Fibroblast of mammary gland (primary cell): Measurements from ENCODE around the gene CPM.

ENCODE experiments used
- DNase-seq: peaks from one replicate; pipeline ENCODE4 v3.0.0-alpha.2; 2010; ENCODE audit warnings: low read depth
- H3K4me3 ChIP-seq: 2 replicates; pipeline ENCODE4 v1.5.1; 2011; ENCODE audit warnings: low read depth, mild to moderate bottlenecking, low read length, moderate library complexity; ENCODE audit not compliant: control insufficient read depth
- CTCF ChIP-seq: conservative IDR thresholded peaks from 2 replicates; pipeline ENCODE4 v1.5.1; 2011; ENCODE audit warnings: low read depth, low read length, inconsistent platforms; ENCODE audit not compliant: control insufficient read depth, insufficient read depth

Gene CPM

GRCh38 chr12:68956466-68956865, 23.5 kb upstream of the CPM start:
- TF ChIP-seq CTCF = no peak
- no peak for DNase-seq
- no peak overlapping the region for H3K4me3 ChIP-seq

DNA sequence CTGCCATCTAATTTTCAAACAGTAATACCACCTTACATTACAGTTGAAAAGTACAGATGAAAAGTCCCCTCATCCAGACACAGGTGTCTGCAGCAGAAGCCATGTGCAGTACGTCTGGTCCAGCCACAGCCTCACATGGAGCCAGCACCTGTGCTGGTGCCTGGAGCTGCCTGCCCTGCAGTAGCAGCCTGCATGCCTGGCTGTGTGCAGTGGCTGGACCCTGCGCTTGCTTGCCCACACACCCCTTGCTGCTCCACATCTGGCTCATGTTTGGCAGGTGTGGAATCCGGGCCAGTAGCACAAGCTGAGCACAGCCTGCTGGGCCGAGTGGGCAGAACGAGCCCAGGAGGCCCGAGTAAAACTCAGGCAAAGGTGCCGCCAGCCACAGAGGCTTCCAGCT, 21.8 kb upstream of the CPM start:
- no peak for TF ChIP-seq CTCF
- DNase-seq = no peak

DNA sequence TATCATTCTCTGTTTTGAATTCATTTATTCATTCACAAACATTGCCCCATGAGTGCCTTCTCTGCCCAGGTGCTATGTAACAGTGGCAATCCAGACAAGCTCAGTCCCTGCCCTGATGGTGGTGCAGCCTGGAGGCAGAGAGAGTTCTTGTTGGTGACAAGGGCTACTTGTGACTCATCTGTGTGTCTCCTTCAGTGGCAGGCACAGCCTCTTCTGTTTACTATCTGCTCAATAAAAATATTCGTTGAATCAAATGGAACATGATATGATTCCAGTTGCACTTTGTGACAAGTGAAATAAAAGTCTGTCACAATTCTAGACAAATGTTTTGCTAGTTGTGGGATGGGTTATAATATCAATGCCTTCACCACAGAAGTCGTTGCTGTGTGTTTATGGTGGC, 20.6 kb upstream of the CPM start:
- no peak for DNase-seq
- TF ChIP-seq CTCF = no peak
- H3K4me3 ChIP-seq = no peak overlapping the region

More for the DNA sequence above, 21.8 kb upstream of the CPM start:
- no peak overlapping the region for H3K4me3 ChIP-seq

DNA sequence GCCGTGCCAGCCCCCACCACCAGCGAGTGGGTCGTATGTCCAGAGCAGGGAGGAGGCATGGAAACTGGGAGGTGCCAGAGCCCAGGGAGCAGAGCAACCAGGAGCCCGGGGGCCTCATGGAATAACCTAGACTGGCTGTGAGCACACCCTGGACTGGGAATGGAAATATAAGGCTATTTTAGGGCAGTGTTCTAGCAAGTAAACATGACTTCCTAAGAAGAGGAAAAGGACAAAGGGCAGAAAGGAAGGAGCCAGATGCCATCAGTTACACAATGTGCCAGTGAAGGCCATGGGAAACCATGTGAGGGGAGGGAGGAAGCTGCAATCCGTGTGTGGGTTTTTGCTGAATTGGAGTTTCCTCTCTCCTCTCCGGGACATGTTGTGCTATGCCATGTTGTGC, 18.7 kb upstream of the CPM start:
- TF ChIP-seq CTCF = no peak
- peak; percentile 26 for DNase-seq
- H3K4me3 ChIP-seq = no peak overlapping the region

- H3K4me3 ChIP-seq = no peak overlapping the region
- TF ChIP-seq CTCF = no peak
These were observed 17.5 kb upstream of the CPM start for GRCh38 chr12:68950511-68950910.

GRCh38 chr12:68945255-68945654, 12.3 kb upstream of the CPM start:
- DNase-seq = no peak
- TF ChIP-seq CTCF = no peak
- H3K4me3 ChIP-seq = no peak overlapping the region

More at GRCh38 chr12:68950511-68950910, 17.5 kb upstream of the CPM start:
- DNase-seq = no peak
